Sigmoid colon (tissue), 7 donors: ENCODE results near the gene FKBP10. TPM values are rescaled to one million over a fixed set of nuclear protein-coding genes. Genes with fewer than 3 reads are reported as not detected.

Source experiments
- DNase-seq: peaks from one replicate; pipeline ENCODE4 v3.0.0-alpha.2; 2019
- H3K27ac ChIP-seq, 4 donors: fragments of 200-600 bp; sonication (generic); one replicate each; pipeline ENCODE4 v1.5.1; 2016 to 2019; ENCODE audit warnings: mild to moderate bottlenecking in 1 of 4
- H3K27me3 ChIP-seq, 3 donors: fragments of 200-600 bp; sonication (generic); one replicate each; pipeline ENCODE4 v1.5.1; 2019; ENCODE audit warnings: mild to moderate bottlenecking in 1 of 3
- H3K36me3 ChIP-seq, 4 donors: fragments of 200-600 bp; sonication (generic); one replicate each; pipeline ENCODE4 v1.5.1; 2016 to 2019
- H3K4me1 ChIP-seq, 4 donors: fragments of 200-600 bp; sonication (generic); one replicate each; pipeline ENCODE4 v1.5.1; 2017 to 2019
- H3K4me3 ChIP-seq, 4 donors: fragments of 200-600 bp; sonication (generic); one replicate each; pipeline ENCODE4 v1.5.1; 2017 to 2019; ENCODE audit warnings: mild to moderate bottlenecking in 2 of 4, moderate library complexity in 1 of 4
- H3K9me3 ChIP-seq, 4 donors: fragments of 200-600 bp in 3 of 4; sonication (generic) in 3 of 4; one replicate each; pipeline versions ENCODE4 v1.5.1 to v1.6.1; 2013 to 2019
- CTCF ChIP-seq, 4 experiments: fragments of 450-650 bp in 3 of 4; fragments of 200-600 bp in 1 of 4; IDR thresholded peaks; one replicate each; pipeline ENCODE4 v1.5.1; 2016 to 2019; ENCODE audit warnings: antibody characterized with exemption in 4 of 4, mild to moderate bottlenecking in 3 of 4, moderate library complexity in 2 of 4
- EP300 ChIP-seq, 4 donors: sonication (generic); formaldehyde crosslinking; IDR thresholded peaks; one replicate each; pipeline ENCODE4 v1.6.1; 2017; ENCODE audit warnings: antibody characterized with exemption in 4 of 4
- POLR2A ChIP-seq, 2 donors: fragments of 450-650 bp; IDR thresholded peaks; one replicate each; pipeline ENCODE4 v1.6.1; 2016; ENCODE audit warnings: antibody characterized with exemption in 2 of 2, mild to moderate bottlenecking in 2 of 2, moderate library complexity in 2 of 2
- POLR2AphosphoS5 ChIP-seq, 4 donors: sonication (generic); formaldehyde crosslinking; IDR thresholded peaks; one replicate each; pipeline ENCODE4 v1.6.1; 2017; ENCODE audit warnings: antibody characterized with exemption in 4 of 4
- WGBS, 2 donors: extraction: QIAGEN DNeasy Blood & Tissue Kit; methylation state at CpG; one replicate each; pipeline ENCODE4 v1.1.7; 2013; 5-methylcytosine and 5-hydroxymethylcytosine counted together
- intact Hi-C: fragments of 100-400 bp; cut with DNase I; formaldehyde crosslinking; loops from one replicate; pipeline ENCODE4 v1.15.1; 2023
- polyA plus RNA-seq, 3 donors: library from polyadenylated mRNA; stranded (reverse); fragments of 200-250 nt; gene quantifications; one replicate each; pipeline ENCODE4 v1.2.3, GENCODE V29; 2013
- total RNA-seq, 4 donors: library from RNA; depleted of rRNA; stranded (reverse); fragments of >200 nt; gene quantifications; one replicate each; pipeline ENCODE4 v1.1.0, GENCODE V29; 2016
- donor health status: healthy with polysubstance abuse.
- donor health status: Bipolar disorder and iron deficiency.
- donor health status: healthy.

Gene FKBP10
- total and polyA plus RNA-seq, 7 donors: 5.5 to 71.2 (median 34.2) TPM

DNA sequence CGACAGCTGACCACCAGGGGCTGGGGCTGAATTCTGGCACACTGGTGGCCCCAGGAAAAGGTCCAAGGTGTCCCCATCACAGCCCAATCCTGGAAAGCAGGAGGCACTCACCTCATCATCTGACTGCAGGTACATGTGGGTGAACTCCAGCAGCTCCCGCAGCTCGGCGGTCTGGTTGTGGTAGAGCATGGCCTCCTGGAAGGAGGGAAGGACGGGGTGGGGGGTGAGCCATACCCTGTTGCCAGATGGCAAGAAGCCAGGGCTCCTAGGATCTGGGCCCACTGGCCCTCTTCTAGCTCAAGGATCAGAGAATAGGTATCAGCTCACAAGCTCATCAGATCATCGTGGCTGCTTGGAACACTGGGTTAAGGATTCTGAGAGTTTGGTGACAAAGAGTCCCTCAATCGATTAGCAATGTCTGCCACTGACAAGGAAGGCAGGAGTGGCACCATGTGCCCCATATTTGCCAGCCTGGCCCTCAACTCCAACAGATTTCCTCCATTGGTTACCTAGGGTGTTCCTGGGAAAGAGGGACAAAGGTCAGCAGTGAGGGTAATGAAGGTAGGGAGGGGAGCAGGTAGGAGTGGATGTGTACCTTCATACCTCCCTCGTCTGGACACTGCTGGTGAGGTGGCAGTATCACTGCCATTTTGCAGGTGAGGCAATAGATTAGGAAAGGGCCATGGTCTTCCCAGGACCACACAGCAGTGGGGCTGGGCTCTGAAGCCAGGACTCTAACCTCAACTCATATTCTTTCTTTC, 5.9 kb upstream of the FKBP10 start:
- Histone ChIP-seq H3K9me3 (no peaks in the 10 kb centered on the region), H3K4me3 (no peak overlapping the region), H3K27ac (no peak overlapping the region), H3K36me3 (no peaks in the 10 kb centered on the region), H3K4me1 (peaks cover 0 to 22% (median 21%) of the 10 kb centered on the region in 4 donors), H3K27me3 (no peaks in the 10 kb centered on the region)
- intact Hi-C loops: no loop called here
- TF ChIP-seq EP300 (IDR thresholded peaks at IDR 0.05) (no peak), POLR2A (IDR thresholded peaks at IDR 0.05) (no peak), POLR2AphosphoS5 (IDR thresholded peaks at IDR 0.05) (no peak)
- WGBS, 2 donors: 72 to 90% methylated on average over 8 of the region's 8 CpGs
- DNase-seq: no peak

- TF ChIP-seq POLR2AphosphoS5 (IDR thresholded peaks at IDR 0.05) (no peak), CTCF (IDR thresholded peaks at IDR 0.05) (no peak), POLR2A (IDR thresholded peaks at IDR 0.05) (no peak), EP300 (IDR thresholded peaks at IDR 0.05) (no peak)
- H3K4me3 ChIP-seq: peak overlapping the region; percentile 51 to 88 (median 74)
- no peaks in the 10 kb centered on the region for H3K27me3 ChIP-seq
- intact Hi-C loops: loop anchor here (5.0 kb wide), 1 partner anchor 106 kb away; the partner anchor contains the start of gene ACLY
- no peaks in the 10 kb centered on the region for H3K9me3 ChIP-seq
- WGBS, 2 donors: 33 to 36% methylated on average over 58 of the region's 58 CpGs
- peak; percentile 72 for DNase-seq
- H3K36me3 ChIP-seq: no peaks in the 10 kb centered on the region
- H3K4me1 ChIP-seq: peaks cover 0 to 48% (median 38%) of the 10 kb centered on the region in 4 donors
- H3K27ac ChIP-seq: peak overlapping the region; percentile 80 to 84 (median 80)
Measured at GRCh38 chr17:41810659-41811548, 1.9 kb upstream of the FKBP10 start.

GRCh38 chr17:41811549-41812380, 1.0 kb upstream of the FKBP10 start, which contains the start of gene P3H4:
P3H4 (minus strand) TSS chr17:41811949; CDS start chr17:41811915, 34 bp downstream.
- intact Hi-C loops: loop anchor here (2.0 to 5.0 kb wide), 3 partner anchors 23 to 106 kb away; partner anchors contain the start of genes ACLY and KLHL11
- H3K4me1 ChIP-seq: peaks cover 0 to 48% (median 38%) of the 10 kb centered on the region in 4 donors
- TF ChIP-seq EP300 (IDR thresholded peaks at IDR 0.05): no peak
- peak in 2 of 4 donors; percentile 27 to 28 for TF ChIP-seq POLR2AphosphoS5 (IDR thresholded peaks at IDR 0.05)
- TF ChIP-seq CTCF (IDR thresholded peaks at IDR 0.05): peak in 3 of 4 experiments; percentile 24 to 75 (median 28)
- TF ChIP-seq POLR2A (IDR thresholded peaks at IDR 0.05): no peak
- no peaks in the 10 kb centered on the region for H3K27me3 ChIP-seq
- H3K36me3 ChIP-seq: no peaks in the 10 kb centered on the region
- H3K27ac ChIP-seq: peak within 1 kb of the TSS; percentile 80 to 84 (median 80)
- peak within 1 kb of the TSS; percentile 51 to 88 (median 74) for H3K4me3 ChIP-seq
- peak; percentile 90 for DNase-seq
- WGBS, 2 donors: 1% methylated on average over 96 of the region's 96 CpGs
- no peaks in the 10 kb centered on the region for H3K9me3 ChIP-seq

- Histone ChIP-seq H3K27ac (peak overlapping the region; percentile 80 to 84 (median 80)), H3K4me1 (peaks cover 0 to 48% (median 38%) of the 10 kb centered on the region in 4 donors), H3K36me3 (no peaks in the 10 kb centered on the region), H3K9me3 (no peaks in the 10 kb centered on the region), H3K4me3 (peak overlapping the region; percentile 51 to 88 (median 74)), H3K27me3 (no peaks in the 10 kb centered on the region)
- TF ChIP-seq POLR2A (IDR thresholded peaks at IDR 0.05) (no peak), POLR2AphosphoS5 (IDR thresholded peaks at IDR 0.05) (no peak), EP300 (IDR thresholded peaks at IDR 0.05) (no peak), CTCF (IDR thresholded peaks at IDR 0.05) (no peak)
- DNase-seq: no peak
- 49 to 62% methylated on average over 12 of the region's 12 CpGs for WGBS, 2 donors
- intact Hi-C loops: loop anchor here (2.0 to 5.0 kb wide), 3 partner anchors 22 to 104 kb away; partner anchors contain the start of genes ACLY and KLHL11
Measured at GRCh38 chr17:41813152-41813680, 412 bp downstream of the FKBP10 start.
